BLaER1 treated with 17β-estradiol and CSF1 and Interleukin-3, amounts not matched to agents 10 nM and 100 nM (cell line): ENCODE measurements around the gene CTDNEP1.

Experiments used
- H3K27ac ChIP-seq, 11 experiments: shearing (Covaris generic); formaldehyde crosslinking; 2 replicates each; pipeline ENCODE4 v1.8.1; 2022
- H3K27me3 ChIP-seq, 11 experiments: shearing (Covaris generic); formaldehyde crosslinking; 2 replicates each; pipeline ENCODE4 v1.8.1; 2022
- H3K36me3 ChIP-seq, 11 experiments: shearing (Covaris generic); formaldehyde crosslinking; 2 replicates each; pipeline ENCODE4 v1.8.1; 2022
- H3K4me1 ChIP-seq, 10 experiments: shearing (Covaris generic); formaldehyde crosslinking; 2 replicates each; pipeline ENCODE4 v1.8.1; 2022
- H3K4me2 ChIP-seq, 11 experiments: shearing (Covaris generic); formaldehyde crosslinking; 2 replicates each; pipeline ENCODE4 v1.8.1; 2022
- H3K4me3 ChIP-seq, 10 experiments: shearing (Covaris generic); formaldehyde crosslinking; 2 replicates each; pipeline ENCODE4 v1.8.1; 2022
- H3K9ac ChIP-seq, 11 experiments: shearing (Covaris generic); formaldehyde crosslinking; 2 replicates each; pipeline ENCODE4 v1.8.1; 2022
- H3K9me3 ChIP-seq, 11 experiments: shearing (Covaris generic); formaldehyde crosslinking; replicated peaks in 1 of 11; 2 replicates each; pipeline ENCODE4 v1.8.1; 2022
- H4K20me1 ChIP-seq, 11 experiments: shearing (Covaris generic); formaldehyde crosslinking; 2 replicates each; pipeline ENCODE4 v1.8.1; 2022
- Cebpa-rat ChIP-seq, 11 experiments: shearing (Covaris generic); IDR thresholded peaks; 2 replicates each; pipeline ENCODE4 v1.8.1; 2022

CTDNEP1 gene

GRCh38 chr17:7224661-7225111 is 26.8 kb downstream of the CTDNEP1 start:
- Histone ChIP-seq H3K36me3 (peaks cover 82 to 89% (median 84%) of the 10 kb centered on the region in 11 experiments), H3K9me3 (no peaks in the 10 kb centered on the region), H3K4me3 (no peak overlapping the region), H3K4me1 (peaks cover 14 to 32% (median 29%) of the 10 kb centered on the region in 10 experiments), H3K4me2 (no peak overlapping the region), H4K20me1 (peaks cover 14 to 88% (median 46%) of the 10 kb centered on the region in 11 experiments; a peak in 20 of 22 replicates), H3K9ac (peak overlapping the region in 7 of 11 experiments; percentile 1 to 50 (median 26); a peak in 7 of 22 replicates), H3K27ac (peak overlapping the region in 1 of 11 experiments; percentile 1; a peak in 1 of 22 replicates), H3K27me3 (no peaks in the 10 kb centered on the region)
- no peak for TF ChIP-seq Cebpa-rat (IDR thresholded peaks at IDR 0.05)

GRCh38 chr17:7224110-7224509 is 27.4 kb downstream of the CTDNEP1 start:
- peaks cover 14 to 83% (median 44%) of the 10 kb centered on the region in 11 experiments; a peak in 20 of 22 replicates for H4K20me1 ChIP-seq
- no peak overlapping the region for H3K27ac ChIP-seq
- H3K9ac ChIP-seq, result peak overlapping the region in 3 of 11 experiments; percentile 10 to 36 (median 11); a peak in 3 of 22 replicates
- H3K27me3 ChIP-seq, result no peaks in the 10 kb centered on the region
- H3K4me3 ChIP-seq, result no peak overlapping the region
- no peak for TF ChIP-seq Cebpa-rat (IDR thresholded peaks at IDR 0.05)
- peaks cover 19 to 37% (median 34%) of the 10 kb centered on the region in 10 experiments for H3K4me1 ChIP-seq
- peaks cover 76 to 83% (median 79%) of the 10 kb centered on the region in 11 experiments for H3K36me3 ChIP-seq
- no peak overlapping the region for H3K4me2 ChIP-seq
- no peaks in the 10 kb centered on the region for H3K9me3 ChIP-seq

- H3K9ac ChIP-seq, result peak overlapping the region in 7 of 11 experiments; percentile 11 to 95 (median 36); a peak in 7 of 22 replicates
- H3K9me3 ChIP-seq, result no peaks in the 10 kb centered on the region
- no peak overlapping the region for H3K4me3 ChIP-seq
- H3K36me3 ChIP-seq, result peaks cover 68 to 76% (median 71%) of the 10 kb centered on the region in 11 experiments
- TF ChIP-seq Cebpa-rat (IDR thresholded peaks at IDR 0.05), result no peak
- no peak overlapping the region for H3K27ac ChIP-seq
- peaks cover 26 to 45% (median 40%) of the 10 kb centered on the region in 10 experiments for H3K4me1 ChIP-seq
- no peaks in the 10 kb centered on the region for H3K27me3 ChIP-seq
- H3K4me2 ChIP-seq, result no peak overlapping the region
- H4K20me1 ChIP-seq, result peaks cover 14 to 81% (median 44%) of the 10 kb centered on the region in 11 experiments; a peak in 20 of 22 replicates
Measured at GRCh38 chr17:7223375-7223774, 28.2 kb downstream of the CTDNEP1 start.

GRCh38 chr17:7222972-7223292 is 28.6 kb downstream of the CTDNEP1 start:
- Histone ChIP-seq H3K4me2 (no peak overlapping the region), H3K9me3 (no peaks in the 10 kb centered on the region), H3K36me3 (peaks cover 64 to 72% (median 67%) of the 10 kb centered on the region in 11 experiments), H3K27me3 (no peaks in the 10 kb centered on the region), H3K4me1 (peaks cover 31 to 49% (median 42%) of the 10 kb centered on the region in 10 experiments), H4K20me1 (peaks cover 14 to 80% (median 44%) of the 10 kb centered on the region in 11 experiments; a peak in 20 of 22 replicates), H3K27ac (no peak overlapping the region), H3K4me3 (no peak overlapping the region), H3K9ac (peak overlapping the region in 6 of 11 experiments; percentile 18 to 95 (median 93); a peak in 7 of 22 replicates)
- TF ChIP-seq Cebpa-rat (IDR thresholded peaks at IDR 0.05), result no peak

GRCh38 chr17:7222093-7222971 is 29.2 kb downstream of the CTDNEP1 start:
- H3K4me3 ChIP-seq, result no peak overlapping the region
- peaks cover 14 to 74% (median 44%) of the 10 kb centered on the region in 11 experiments; a peak in 20 of 22 replicates for H4K20me1 ChIP-seq
- H3K4me2 ChIP-seq, result peak overlapping the region in 7 of 11 experiments; percentile 95 to 99 (median 97); a peak in 8 of 22 replicates
- H3K4me1 ChIP-seq, result peaks cover 34 to 53% (median 46%) of the 10 kb centered on the region in 10 experiments
- 0 out of 22 replicates have a peak overlapping the region, but pooled peaks of 1 of the 11 experiments have one; percentile 6 for H3K27ac ChIP-seq
- no peaks in the 10 kb centered on the region for H3K9me3 ChIP-seq
- no peaks in the 10 kb centered on the region for H3K27me3 ChIP-seq
- H3K9ac ChIP-seq, result peak overlapping the region in 9 of 11 experiments; percentile 57 to 95 (median 93); a peak in 13 of 22 replicates
- no peak for TF ChIP-seq Cebpa-rat (IDR thresholded peaks at IDR 0.05)
- H3K36me3 ChIP-seq, result peaks cover 58 to 66% (median 61%) of the 10 kb centered on the region in 11 experiments

GRCh38 chr17:7221278-7222092 is 30.0 kb downstream of the CTDNEP1 start:
- Histone ChIP-seq H3K27me3 (no peaks in the 10 kb centered on the region), H3K27ac (0 out of 22 replicates have a peak overlapping the region, but pooled peaks of 1 of the 11 experiments have one; percentile 89), H3K9ac (peak overlapping the region; percentile 11 to 95 (median 90); a peak in 19 of 22 replicates), H3K4me3 (peak overlapping the region in 9 of 10 experiments; percentile 88 to 99 (median 94); a peak in 12 of 20 replicates), H3K4me1 (peaks cover 38 to 58% (median 47%) of the 10 kb centered on the region in 10 experiments), H3K36me3 (peaks cover 50 to 57% (median 52%) of the 10 kb centered on the region in 11 experiments), H3K9me3 (no peaks in the 10 kb centered on the region), H4K20me1 (peaks cover 16 to 68% (median 46%) of the 10 kb centered on the region in 11 experiments; a peak in 20 of 22 replicates), H3K4me2 (peak overlapping the region; percentile 94 to 100 (median 97))
- TF ChIP-seq Cebpa-rat (IDR thresholded peaks at IDR 0.05), result no peak

- Histone ChIP-seq H3K4me1 (peaks cover 45 to 65% (median 52%) of the 10 kb centered on the region in 10 experiments), H3K4me2 (peak overlapping the region; percentile 94 to 100 (median 97)), H3K9me3 (no peaks in the 10 kb centered on the region), H3K4me3 (peak overlapping the region; percentile 88 to 99 (median 94)), H4K20me1 (peaks cover 22 to 68% (median 51%) of the 10 kb centered on the region in 11 experiments; a peak in 20 of 22 replicates), H3K27ac (peak overlapping the region; percentile 82 to 92 (median 87)), H3K36me3 (peaks cover 42 to 50% (median 45%) of the 10 kb centered on the region in 11 experiments), H3K9ac (peak overlapping the region; percentile 86 to 95 (median 93)), H3K27me3 (no peaks in the 10 kb centered on the region)
- no peak for TF ChIP-seq Cebpa-rat (IDR thresholded peaks at IDR 0.05)
Measured at GRCh38 chr17:7220593-7221277, 30.8 kb downstream of the CTDNEP1 start.
